OCI-LY7 (cell line): ENCODE data around the gene LRBA. TPM values are rescaled to one million over a fixed set of nuclear protein-coding genes. Genes with fewer than 3 reads are reported as not detected.

ENCODE experiments used
- BruUV-seq: library from RNA; stranded (reverse); fragments of 400-500 nt; replicated peaks from 2 replicates; lab custom pipeline; 2021; lab: Mats Ljungman, UMichigan
- CTCF ChIA-PET: fragments of 300-600 bp; sonication (Branson Sonifier 250); formaldehyde crosslinking; loops from one replicate; lab custom pipeline; 2022; ENCODE audit warnings: antibody characterized with exemption; ENCODE audit not compliant: unreplicated experiment; lab: Charles Lee
- POLR2A ChIA-PET: fragments of 300-600 bp; sonication (Branson Sonifier 250); formaldehyde crosslinking; loops from one replicate; lab custom pipeline; 2022; ENCODE audit warnings: antibody characterized with exemption; lab: Charles Lee
- DNase-seq: peaks from one replicate; pipeline ENCODE4 v3.0.0-alpha.2; 2015; ENCODE audit warnings: low spot score
- H2AFZ ChIP-seq: fragments of 200-600 bp; sonication (generic), shearing (Covaris generic); 2 replicates; pipeline ENCODE4 v1.6.1; 2014; ENCODE audit warnings: mild to moderate bottlenecking, antibody characterized with exemption, low read length, moderate library complexity
- H3K27ac ChIP-seq: fragments of 200-600 bp; sonication (generic); 2 replicates; pipeline ENCODE4 v1.5.1; 2014; ENCODE audit warnings: mixed run types, low read depth, mild to moderate bottlenecking, moderate library complexity, low read length, inconsistent platforms; ENCODE audit not compliant: poor library complexity, severe bottlenecking
- H3K36me3 ChIP-seq: fragments of 200-600 bp; sonication (generic); 2 replicates; pipeline ENCODE4 v1.6.1; 2014; ENCODE audit warnings: mild to moderate bottlenecking, antibody characterized with exemption, low read length, moderate library complexity, mixed read lengths; ENCODE audit not compliant: insufficient read depth
- H3K4me1 ChIP-seq: fragments of 200-600 bp; sonication (generic); 2 replicates; pipeline ENCODE4 v1.5.1; 2014; ENCODE audit warnings: mild to moderate bottlenecking, low read length; ENCODE audit not compliant: insufficient read depth, poor library complexity, severe bottlenecking
- H3K4me2 ChIP-seq: fragments of 200-600 bp; sonication (generic); 2 replicates; pipeline ENCODE4 v1.6.1; 2014; ENCODE audit warnings: mild to moderate bottlenecking, low read length
- H3K4me3 ChIP-seq: fragments of 200-600 bp; sonication (generic); 2 replicates; pipeline ENCODE4 v1.5.1; 2014; ENCODE audit warnings: mild to moderate bottlenecking, low read depth, low read length; ENCODE audit not compliant: poor library complexity, severe bottlenecking
- H3K79me2 ChIP-seq: fragments of 200-600 bp; sonication (generic); 2 replicates; pipeline ENCODE4 v1.6.1; 2016; ENCODE audit warnings: low read depth, mild to moderate bottlenecking, low read length, moderate library complexity, mixed read lengths; ENCODE audit not compliant: insufficient read depth
- H3K9me2 ChIP-seq: fragments of 200-600 bp; sonication (generic); 2 replicates; pipeline ENCODE4 v1.6.1; 2016; ENCODE audit warnings: mild to moderate bottlenecking, low read length, mixed read lengths; ENCODE audit not compliant: insufficient read depth
- H3K9me3 ChIP-seq: fragments of 200-600 bp; sonication (generic); 2 replicates; pipeline ENCODE4 v1.6.1; 2014; ENCODE audit warnings: mild to moderate bottlenecking, mixed run types, low read length, mixed read lengths
- H4K20me1 ChIP-seq: fragments of 200-600 bp; sonication (generic); 2 replicates; pipeline ENCODE4 v1.6.1; 2014; ENCODE audit warnings: mild to moderate bottlenecking, antibody characterized with exemption, low read length, moderate library complexity, mixed read lengths; ENCODE audit not compliant: insufficient read depth
- EZH2phosphoT487 ChIP-seq: fragments of 200-600 bp; sonication (generic); IDR thresholded peaks from 2 replicates; pipeline ENCODE4 v1.6.1; 2018; ENCODE audit warnings: low read depth, borderline replicate concordance, mild to moderate bottlenecking, mixed run types, antibody characterized with exemption, low read length, moderate library complexity, mixed read lengths
- intact Hi-C: fragments of 100-400 bp; cut with micrococcal nuclease; formaldehyde crosslinking; loops from one replicate; pipeline ENCODE4 v1.10.0; 2022; ENCODE audit not compliant: unreplicated experiment
- total RNA-seq, 2 experiments: library from RNA; depleted of rRNA in 1 of 2; stranded (reverse); fragments of >200 nt in 1 of 2; shearing (Covaris generic) in 1 of 2; gene quantifications; 2 replicates each; pipeline ENCODE4 v1.2.3, GENCODE V29; 2014 to 2022
- TF ChIP-seq, protein P1 (sequence below): fragments of 200-600 bp; sonication (generic); conservative IDR thresholded peaks from 2 replicates; pipeline ENCODE4 v1.5.1; 2014; ENCODE audit warnings: mild to moderate bottlenecking, antibody characterized with exemption, low read length, moderate library complexity, mixed read lengths

LRBA gene
- total RNA-seq, 2 experiments from 2014 or later = 60.4 to 66.7 TPM

DNA sequence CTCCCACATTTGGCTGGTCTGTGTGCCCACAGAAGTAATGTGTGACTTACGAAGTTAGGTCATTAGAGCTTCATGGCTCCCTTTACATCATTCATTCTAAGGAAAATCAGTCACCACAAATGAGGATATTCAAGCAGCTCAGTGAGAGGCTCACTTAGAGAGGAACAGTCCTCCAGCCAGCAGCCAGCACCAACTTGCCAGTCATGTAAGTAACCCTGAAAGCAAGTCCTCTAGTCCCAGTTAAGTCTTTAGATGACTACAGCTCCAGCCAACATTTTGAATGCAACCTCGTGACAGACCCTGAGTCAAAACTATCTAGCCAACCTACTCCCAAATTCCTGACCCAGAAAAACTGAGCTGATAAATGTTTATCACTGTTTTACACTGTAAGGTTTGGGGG is 71.3 kb downstream of the LRBA start:
- no peaks in the 10 kb centered on the region for H3K4me1 ChIP-seq
- no TSS peak for BruUV-seq
- no peaks in the 10 kb centered on the region for H4K20me1 ChIP-seq
- H3K79me2 ChIP-seq = peaks cover 56% of the 10 kb centered on the region; the same call in 1 of the 2 replicates
- H3K9me2 ChIP-seq = no peaks in the 10 kb centered on the region
- H3K27ac ChIP-seq = no peak overlapping the region
- no peak overlapping the region for H2AFZ ChIP-seq
- CTCF ChIA-PET = no interaction called here
- intact Hi-C loops = no loop called here
- TF ChIP-seq, protein P1, sequence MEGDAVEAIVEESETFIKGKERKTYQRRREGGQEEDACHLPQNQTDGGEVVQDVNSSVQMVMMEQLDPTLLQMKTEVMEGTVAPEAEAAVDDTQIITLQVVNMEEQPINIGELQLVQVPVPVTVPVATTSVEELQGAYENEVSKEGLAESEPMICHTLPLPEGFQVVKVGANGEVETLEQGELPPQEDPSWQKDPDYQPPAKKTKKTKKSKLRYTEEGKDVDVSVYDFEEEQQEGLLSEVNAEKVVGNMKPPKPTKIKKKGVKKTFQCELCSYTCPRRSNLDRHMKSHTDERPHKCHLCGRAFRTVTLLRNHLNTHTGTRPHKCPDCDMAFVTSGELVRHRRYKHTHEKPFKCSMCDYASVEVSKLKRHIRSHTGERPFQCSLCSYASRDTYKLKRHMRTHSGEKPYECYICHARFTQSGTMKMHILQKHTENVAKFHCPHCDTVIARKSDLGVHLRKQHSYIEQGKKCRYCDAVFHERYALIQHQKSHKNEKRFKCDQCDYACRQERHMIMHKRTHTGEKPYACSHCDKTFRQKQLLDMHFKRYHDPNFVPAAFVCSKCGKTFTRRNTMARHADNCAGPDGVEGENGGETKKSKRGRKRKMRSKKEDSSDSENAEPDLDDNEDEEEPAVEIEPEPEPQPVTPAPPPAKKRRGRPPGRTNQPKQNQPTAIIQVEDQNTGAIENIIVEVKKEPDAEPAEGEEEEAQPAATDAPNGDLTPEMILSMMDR = no peak
- TF ChIP-seq EZH2phosphoT487 = no peak
- H3K36me3 ChIP-seq = no peaks in the 10 kb centered on the region
- no peaks in the 10 kb centered on the region for H3K9me3 ChIP-seq
- POLR2A ChIA-PET = interaction anchor here (0.9 to 1.3 kb wide), 2 partner anchors 29 to 30 kb away, joined by 3 to 4 read pairs; no protein-coding TSS in a partner anchor
- H3K4me3 ChIP-seq = no peak overlapping the region
- H3K4me2 ChIP-seq = no peak overlapping the region
- DNase-seq = no peak

DNA sequence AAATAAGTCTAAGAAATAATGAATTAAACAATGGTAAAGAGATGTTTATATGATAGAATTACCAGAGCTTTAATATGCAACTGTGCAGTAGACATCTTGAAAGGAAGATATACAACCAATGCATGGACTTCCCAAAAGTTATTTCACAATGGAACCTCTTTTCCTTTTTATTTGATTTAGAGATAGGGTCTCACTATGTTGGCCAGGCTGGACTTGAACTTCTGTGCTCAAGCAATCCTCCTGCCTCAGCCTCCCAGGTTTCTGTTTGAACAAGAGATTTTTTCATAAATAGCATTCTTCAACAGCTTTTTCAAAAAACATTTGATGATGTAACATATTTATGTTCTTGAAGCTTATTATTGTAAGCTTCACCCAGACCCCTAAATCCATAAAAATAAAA is 72.0 kb downstream of the LRBA start:
- no peak overlapping the region for H3K4me3 ChIP-seq
- ChIA-PET POLR2A (interaction anchor here (0.9 to 1.2 kb wide), 3 partner anchors 11 to 28 kb away, joined by 3 to 4 read pairs (median 4); no protein-coding TSS in a partner anchor), CTCF (no interaction called here)
- H3K4me2 ChIP-seq = no peak overlapping the region
- intact Hi-C loops = no loop called here
- no peaks in the 10 kb centered on the region for H3K9me3 ChIP-seq
- no peaks in the 10 kb centered on the region for H3K36me3 ChIP-seq
- BruUV-seq = no TSS peak
- DNase-seq = no peak
- H3K9me2 ChIP-seq = no peaks in the 10 kb centered on the region
- H3K27ac ChIP-seq = no peak overlapping the region
- peaks cover 54% of the 10 kb centered on the region; the same call in 1 of the 2 replicates for H3K79me2 ChIP-seq
- no peak overlapping the region for H2AFZ ChIP-seq
- H4K20me1 ChIP-seq = no peaks in the 10 kb centered on the region
- H3K4me1 ChIP-seq = no peaks in the 10 kb centered on the region
- TF ChIP-seq EZH2phosphoT487 = no peak
- TF ChIP-seq, protein P1 = no peak

DNA sequence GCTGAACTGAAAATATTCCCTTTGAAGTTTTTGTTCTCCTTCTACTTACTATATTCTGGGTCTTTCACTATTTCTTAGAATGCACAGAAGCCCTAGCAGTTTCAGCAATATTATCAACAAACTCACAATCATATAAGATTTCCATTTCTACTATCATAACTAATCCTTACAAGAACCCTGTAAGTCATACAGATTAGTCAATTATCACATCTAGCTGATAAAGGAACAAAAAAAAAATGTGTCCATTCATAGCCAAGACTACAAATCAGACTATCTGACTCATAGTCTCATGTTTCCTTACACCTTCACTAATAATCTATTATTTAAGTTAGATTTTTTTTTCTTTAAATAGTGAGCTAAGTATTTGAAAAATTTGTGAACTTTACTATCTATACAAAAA is 72.5 kb downstream of the LRBA start:
- Histone ChIP-seq H3K4me1 (no peaks in the 10 kb centered on the region), H3K9me3 (no peaks in the 10 kb centered on the region), H3K9me2 (no peaks in the 10 kb centered on the region), H3K36me3 (no peaks in the 10 kb centered on the region), H3K4me3 (no peak overlapping the region), H2AFZ (no peak overlapping the region), H3K4me2 (no peak overlapping the region), H3K27ac (no peak overlapping the region), H3K79me2 (peaks cover 51% of the 10 kb centered on the region; the same call in 1 of the 2 replicates), H4K20me1 (peaks cover 3% of the 10 kb centered on the region; the same call in 1 of the 2 replicates)
- no peak for DNase-seq
- BruUV-seq = no TSS peak
- intact Hi-C loops = no loop called here
- ChIA-PET CTCF (interaction anchor here (0.6 kb wide), 1 partner anchor 8 kb away, joined by 3 read pairs; no protein-coding TSS in a partner anchor), POLR2A (interaction anchor here (1.0 to 1.2 kb wide), 2 partner anchors 11 to 13 kb away, joined by 3 to 4 read pairs; no protein-coding TSS in a partner anchor)
- TF ChIP-seq, protein P1 = no peak
- no peak for TF ChIP-seq EZH2phosphoT487
